ENCODE results near the gene TGFBR2.

DNA sequence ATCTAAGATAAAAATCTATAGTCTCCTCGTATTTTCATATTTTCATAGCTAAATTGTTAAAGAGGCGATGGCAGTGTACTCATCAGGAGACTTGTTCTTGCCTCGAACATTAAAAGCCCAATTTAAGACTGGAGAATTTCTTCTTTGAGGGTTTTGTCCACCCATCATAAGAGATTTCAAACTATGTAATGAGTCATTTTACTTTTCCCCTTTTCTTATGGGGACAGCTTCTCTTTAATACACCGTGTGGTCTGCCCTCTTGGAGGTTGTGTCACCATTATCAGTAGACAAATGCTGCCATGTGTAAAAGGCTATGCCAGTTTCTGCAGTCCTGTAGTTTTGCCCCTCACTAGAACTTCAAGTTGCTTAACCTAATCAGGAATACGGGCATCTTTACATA is 16.9 kb downstream of the TGFBR2 start:
- TF ChIP-seq, protein P1, sequence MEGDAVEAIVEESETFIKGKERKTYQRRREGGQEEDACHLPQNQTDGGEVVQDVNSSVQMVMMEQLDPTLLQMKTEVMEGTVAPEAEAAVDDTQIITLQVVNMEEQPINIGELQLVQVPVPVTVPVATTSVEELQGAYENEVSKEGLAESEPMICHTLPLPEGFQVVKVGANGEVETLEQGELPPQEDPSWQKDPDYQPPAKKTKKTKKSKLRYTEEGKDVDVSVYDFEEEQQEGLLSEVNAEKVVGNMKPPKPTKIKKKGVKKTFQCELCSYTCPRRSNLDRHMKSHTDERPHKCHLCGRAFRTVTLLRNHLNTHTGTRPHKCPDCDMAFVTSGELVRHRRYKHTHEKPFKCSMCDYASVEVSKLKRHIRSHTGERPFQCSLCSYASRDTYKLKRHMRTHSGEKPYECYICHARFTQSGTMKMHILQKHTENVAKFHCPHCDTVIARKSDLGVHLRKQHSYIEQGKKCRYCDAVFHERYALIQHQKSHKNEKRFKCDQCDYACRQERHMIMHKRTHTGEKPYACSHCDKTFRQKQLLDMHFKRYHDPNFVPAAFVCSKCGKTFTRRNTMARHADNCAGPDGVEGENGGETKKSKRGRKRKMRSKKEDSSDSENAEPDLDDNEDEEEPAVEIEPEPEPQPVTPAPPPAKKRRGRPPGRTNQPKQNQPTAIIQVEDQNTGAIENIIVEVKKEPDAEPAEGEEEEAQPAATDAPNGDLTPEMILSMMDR (IDR thresholded peaks at IDR 0.05; ENCODE audit: poor library complexity) = no peak
- TF ChIP-seq EZH2phosphoT487 (IDR thresholded peaks at IDR 0.05; ENCODE audit: low read depth, severe bottlenecking, unreplicated experiment) = no peak
